SK-N-SH (cell line): ENCODE data around the gene ANKRD11.

Experiments used
- CHD2 ChIP-seq: fragments of 150-350 bp; IDR thresholded peaks from 2 replicates; pipeline ENCODE4 v1.6.1; 2018; ENCODE audit warnings: low read length; ENCODE audit not compliant: partially characterized antibody
- CTCF ChIP-seq: fragments of 200-600 bp; sonication (generic); IDR thresholded peaks from 2 replicates; pipeline ENCODE4 v1.6.1; 2017; ENCODE audit warnings: antibody characterized with exemption, mild to moderate bottlenecking, moderate library complexity
- EZH2phosphoT487 ChIP-seq: fragments of 200-600 bp; sonication (generic); IDR thresholded peaks from 2 replicates; pipeline ENCODE4 v1.6.1; 2017; ENCODE audit warnings: low read depth, mixed run types, mild to moderate bottlenecking, antibody characterized with exemption, moderate library complexity, borderline replicate concordance
- GABPA ChIP-seq: IDR thresholded peaks from 2 replicates; pipeline ENCODE4 v1.4.0; 2012; ENCODE audit warnings: low read depth, mild to moderate bottlenecking
- POLR2AphosphoS5 ChIP-seq: IDR thresholded peaks from 2 replicates; pipeline ENCODE4 v1.6.1; 2012; ENCODE audit warnings: low read depth, low read length
- RFX5 ChIP-seq: IDR thresholded peaks from 2 replicates; pipeline ENCODE4 v1.6.1; 2012; ENCODE audit warnings: mild to moderate bottlenecking, improper control_type of control experiment, low read length
- USF1 ChIP-seq: IDR thresholded peaks from 2 replicates; pipeline ENCODE4 v1.4.0; 2012; ENCODE audit warnings: low read depth, borderline replicate concordance
- TF ChIP-seq, protein P1 (sequence below): fragments of 150-350 bp; IDR thresholded peaks from 2 replicates; pipeline ENCODE4 v1.6.1; 2016; ENCODE audit warnings: mild to moderate bottlenecking, low read depth, low read length
- TF ChIP-seq, protein P2 (sequence below): IDR thresholded peaks from 2 replicates; pipeline ENCODE4 v1.6.1; 2012; ENCODE audit warnings: mild to moderate bottlenecking, low read depth, low read length, moderate library complexity
- TF ChIP-seq, protein P3 (sequence below): IDR thresholded peaks from 2 replicates; pipeline ENCODE4 v1.4.0; 2012; ENCODE audit warnings: low read depth, borderline replicate concordance

DNA sequence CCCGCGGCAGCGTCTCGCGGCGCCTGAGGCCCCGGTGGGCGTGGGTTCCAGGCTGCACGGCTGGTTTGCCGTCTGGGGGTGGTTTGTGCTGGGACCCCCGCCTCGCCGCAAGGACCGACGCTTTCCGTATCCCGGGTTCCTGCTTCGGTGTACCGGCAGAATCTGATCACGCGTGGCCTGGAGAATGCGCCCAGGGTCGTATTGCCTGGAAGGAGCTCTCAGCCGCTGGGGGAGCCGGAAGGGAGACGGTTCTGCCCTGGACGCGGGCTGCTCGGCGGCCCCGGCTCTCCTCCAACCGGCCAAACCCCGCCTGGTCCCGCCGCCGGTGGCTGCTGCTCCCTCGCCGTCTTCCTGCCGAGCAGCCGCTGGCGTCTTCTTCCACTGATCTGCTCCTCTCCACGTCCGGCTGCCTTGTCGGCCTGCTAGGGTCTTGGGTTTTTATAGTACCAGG, 233.1 kb downstream of the ANKRD11 start:
- TF ChIP-seq, protein P1, sequence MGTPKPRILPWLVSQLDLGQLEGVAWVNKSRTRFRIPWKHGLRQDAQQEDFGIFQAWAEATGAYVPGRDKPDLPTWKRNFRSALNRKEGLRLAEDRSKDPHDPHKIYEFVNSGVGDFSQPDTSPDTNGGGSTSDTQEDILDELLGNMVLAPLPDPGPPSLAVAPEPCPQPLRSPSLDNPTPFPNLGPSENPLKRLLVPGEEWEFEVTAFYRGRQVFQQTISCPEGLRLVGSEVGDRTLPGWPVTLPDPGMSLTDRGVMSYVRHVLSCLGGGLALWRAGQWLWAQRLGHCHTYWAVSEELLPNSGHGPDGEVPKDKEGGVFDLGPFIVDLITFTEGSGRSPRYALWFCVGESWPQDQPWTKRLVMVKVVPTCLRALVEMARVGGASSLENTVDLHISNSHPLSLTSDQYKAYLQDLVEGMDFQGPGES, result no peak
- TF ChIP-seq CTCF (no peak), CHD2 (no peak), EZH2phosphoT487 (no peak), GABPA (no peak), RFX5 (no peak), POLR2AphosphoS5 (no peak), USF1 (no peak)
- TF ChIP-seq, protein P2, sequence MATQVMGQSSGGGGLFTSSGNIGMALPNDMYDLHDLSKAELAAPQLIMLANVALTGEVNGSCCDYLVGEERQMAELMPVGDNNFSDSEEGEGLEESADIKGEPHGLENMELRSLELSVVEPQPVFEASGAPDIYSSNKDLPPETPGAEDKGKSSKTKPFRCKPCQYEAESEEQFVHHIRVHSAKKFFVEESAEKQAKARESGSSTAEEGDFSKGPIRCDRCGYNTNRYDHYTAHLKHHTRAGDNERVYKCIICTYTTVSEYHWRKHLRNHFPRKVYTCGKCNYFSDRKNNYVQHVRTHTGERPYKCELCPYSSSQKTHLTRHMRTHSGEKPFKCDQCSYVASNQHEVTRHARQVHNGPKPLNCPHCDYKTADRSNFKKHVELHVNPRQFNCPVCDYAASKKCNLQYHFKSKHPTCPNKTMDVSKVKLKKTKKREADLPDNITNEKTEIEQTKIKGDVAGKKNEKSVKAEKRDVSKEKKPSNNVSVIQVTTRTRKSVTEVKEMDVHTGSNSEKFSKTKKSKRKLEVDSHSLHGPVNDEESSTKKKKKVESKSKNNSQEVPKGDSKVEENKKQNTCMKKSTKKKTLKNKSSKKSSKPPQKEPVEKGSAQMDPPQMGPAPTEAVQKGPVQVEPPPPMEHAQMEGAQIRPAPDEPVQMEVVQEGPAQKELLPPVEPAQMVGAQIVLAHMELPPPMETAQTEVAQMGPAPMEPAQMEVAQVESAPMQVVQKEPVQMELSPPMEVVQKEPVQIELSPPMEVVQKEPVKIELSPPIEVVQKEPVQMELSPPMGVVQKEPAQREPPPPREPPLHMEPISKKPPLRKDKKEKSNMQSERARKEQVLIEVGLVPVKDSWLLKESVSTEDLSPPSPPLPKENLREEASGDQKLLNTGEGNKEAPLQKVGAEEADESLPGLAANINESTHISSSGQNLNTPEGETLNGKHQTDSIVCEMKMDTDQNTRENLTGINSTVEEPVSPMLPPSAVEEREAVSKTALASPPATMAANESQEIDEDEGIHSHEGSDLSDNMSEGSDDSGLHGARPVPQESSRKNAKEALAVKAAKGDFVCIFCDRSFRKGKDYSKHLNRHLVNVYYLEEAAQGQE, result no peak
- TF ChIP-seq, protein P3, sequence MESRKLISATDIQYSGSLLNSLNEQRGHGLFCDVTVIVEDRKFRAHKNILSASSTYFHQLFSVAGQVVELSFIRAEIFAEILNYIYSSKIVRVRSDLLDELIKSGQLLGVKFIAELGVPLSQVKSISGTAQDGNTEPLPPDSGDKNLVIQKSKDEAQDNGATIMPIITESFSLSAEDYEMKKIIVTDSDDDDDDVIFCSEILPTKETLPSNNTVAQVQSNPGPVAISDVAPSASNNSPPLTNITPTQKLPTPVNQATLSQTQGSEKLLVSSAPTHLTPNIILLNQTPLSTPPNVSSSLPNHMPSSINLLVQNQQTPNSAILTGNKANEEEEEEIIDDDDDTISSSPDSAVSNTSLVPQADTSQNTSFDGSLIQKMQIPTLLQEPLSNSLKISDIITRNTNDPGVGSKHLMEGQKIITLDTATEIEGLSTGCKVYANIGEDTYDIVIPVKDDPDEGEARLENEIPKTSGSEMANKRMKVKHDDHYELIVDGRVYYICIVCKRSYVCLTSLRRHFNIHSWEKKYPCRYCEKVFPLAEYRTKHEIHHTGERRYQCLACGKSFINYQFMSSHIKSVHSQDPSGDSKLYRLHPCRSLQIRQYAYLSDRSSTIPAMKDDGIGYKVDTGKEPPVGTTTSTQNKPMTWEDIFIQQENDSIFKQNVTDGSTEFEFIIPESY, result no peak
